Measurements from ENCODE around the gene ATG7.

Gene ATG7

DNA sequence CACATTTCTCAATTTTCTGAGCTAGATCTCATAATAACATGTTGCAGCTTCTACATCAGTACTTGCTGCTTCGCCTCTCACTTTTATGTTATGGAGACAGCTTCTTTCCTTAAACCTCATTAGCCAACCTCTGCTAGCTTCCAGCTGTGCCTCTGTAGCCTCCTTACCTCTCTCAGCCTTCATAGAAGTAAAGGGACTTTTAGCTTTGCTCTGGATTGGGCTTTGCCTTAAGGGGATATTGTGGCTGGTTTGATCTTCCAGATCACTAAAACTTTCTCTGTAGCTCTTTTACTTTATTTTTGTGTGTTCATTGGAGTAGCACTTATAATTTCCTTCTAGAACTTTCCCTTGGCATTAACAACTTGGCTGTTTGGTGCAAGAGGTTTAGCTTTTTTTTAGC is 150.1 kb downstream of the ATG7 start:
- no peak overlapping the region for H3K4me3 ChIP-seq (ENCODE audit: low read depth, low read length)
- DNase-seq (ENCODE audit: low read depth), result no peak
- TF ChIP-seq, protein P1, sequence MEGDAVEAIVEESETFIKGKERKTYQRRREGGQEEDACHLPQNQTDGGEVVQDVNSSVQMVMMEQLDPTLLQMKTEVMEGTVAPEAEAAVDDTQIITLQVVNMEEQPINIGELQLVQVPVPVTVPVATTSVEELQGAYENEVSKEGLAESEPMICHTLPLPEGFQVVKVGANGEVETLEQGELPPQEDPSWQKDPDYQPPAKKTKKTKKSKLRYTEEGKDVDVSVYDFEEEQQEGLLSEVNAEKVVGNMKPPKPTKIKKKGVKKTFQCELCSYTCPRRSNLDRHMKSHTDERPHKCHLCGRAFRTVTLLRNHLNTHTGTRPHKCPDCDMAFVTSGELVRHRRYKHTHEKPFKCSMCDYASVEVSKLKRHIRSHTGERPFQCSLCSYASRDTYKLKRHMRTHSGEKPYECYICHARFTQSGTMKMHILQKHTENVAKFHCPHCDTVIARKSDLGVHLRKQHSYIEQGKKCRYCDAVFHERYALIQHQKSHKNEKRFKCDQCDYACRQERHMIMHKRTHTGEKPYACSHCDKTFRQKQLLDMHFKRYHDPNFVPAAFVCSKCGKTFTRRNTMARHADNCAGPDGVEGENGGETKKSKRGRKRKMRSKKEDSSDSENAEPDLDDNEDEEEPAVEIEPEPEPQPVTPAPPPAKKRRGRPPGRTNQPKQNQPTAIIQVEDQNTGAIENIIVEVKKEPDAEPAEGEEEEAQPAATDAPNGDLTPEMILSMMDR (IDR thresholded peaks at IDR 0.05; ENCODE audit: control insufficient read depth, extremely low read depth, insufficient read depth), result no peak

DNA sequence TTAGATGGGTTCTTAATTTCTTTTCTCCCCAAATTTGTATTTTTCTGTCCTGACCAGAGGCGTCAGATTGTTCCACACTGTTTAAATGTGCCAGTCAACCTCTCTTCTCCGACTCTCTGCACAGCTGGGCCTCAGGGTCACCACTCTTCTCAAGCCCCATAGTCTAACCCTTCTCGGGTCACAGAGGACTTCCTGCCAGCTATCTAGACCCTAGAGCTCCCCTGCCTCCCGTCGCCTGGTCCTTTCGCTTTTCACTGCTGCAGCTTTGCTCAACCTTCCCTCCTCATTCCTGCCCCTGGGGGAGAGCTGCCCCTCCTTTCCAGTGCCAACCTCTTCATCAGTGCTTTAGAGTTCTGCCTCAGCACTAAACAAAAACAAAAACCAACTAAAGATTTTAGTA is 151.7 kb downstream of the ATG7 start:
- no peak overlapping the region for H3K4me3 ChIP-seq (ENCODE audit: low read depth, low read length)
- TF ChIP-seq, protein P1 (IDR thresholded peaks at IDR 0.05; ENCODE audit: control insufficient read depth, extremely low read depth, insufficient read depth), result no peak
- no peak for DNase-seq (ENCODE audit: low read depth)

DNA sequence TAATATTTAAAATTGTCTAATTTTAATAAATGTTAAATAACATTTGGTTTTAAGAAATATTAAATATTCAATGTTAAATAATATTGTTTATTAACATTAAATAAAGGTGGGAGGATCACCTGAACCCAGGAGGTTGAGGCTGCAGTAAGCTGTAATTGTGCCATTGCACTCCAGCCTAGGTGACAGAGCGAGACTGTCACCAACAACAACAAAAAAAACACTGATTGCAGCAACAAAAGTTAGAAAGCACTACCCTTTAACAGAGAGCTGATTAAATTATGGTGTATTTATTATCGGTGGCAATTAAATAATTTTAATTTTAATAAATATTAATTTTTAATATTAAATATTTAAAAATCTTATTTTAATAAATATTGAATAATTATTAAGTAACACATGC is 152.1 kb downstream of the ATG7 start:
- TF ChIP-seq, protein P1 (IDR thresholded peaks at IDR 0.05; ENCODE audit: control insufficient read depth, extremely low read depth, insufficient read depth), result no peak
- no peak overlapping the region for H3K4me3 ChIP-seq (ENCODE audit: low read depth, low read length)
- DNase-seq (ENCODE audit: low read depth), result no peak

GRCh38 chr3:11430207-11430606 is 158.0 kb downstream of the ATG7 start:
- no peak for DNase-seq (ENCODE audit: low read depth)
- no peak overlapping the region for H3K4me3 ChIP-seq (ENCODE audit: low read depth, low read length)
- TF ChIP-seq, protein P1 (IDR thresholded peaks at IDR 0.05; ENCODE audit: control insufficient read depth, extremely low read depth, insufficient read depth), result no peak

DNA sequence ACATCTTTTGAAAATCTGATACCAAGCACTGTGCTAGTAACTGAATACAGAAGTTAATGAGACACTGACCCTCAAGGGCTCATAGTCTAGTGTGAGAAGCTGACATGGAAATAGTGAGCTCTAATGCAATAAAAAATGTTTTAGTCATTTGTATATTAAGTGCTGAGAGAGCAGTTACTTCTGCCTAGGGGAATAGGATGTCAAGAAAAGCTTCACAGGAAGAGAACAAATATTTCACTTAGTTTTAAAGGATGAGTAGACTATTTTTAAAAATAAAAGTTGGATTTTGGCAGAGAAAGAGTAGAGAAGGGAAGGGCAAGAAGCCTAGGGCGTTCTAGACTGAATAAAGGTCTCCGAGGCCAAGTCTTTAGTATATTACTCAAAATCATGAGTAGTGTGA is 158.4 kb downstream of the ATG7 start:
- TF ChIP-seq, protein P1 (IDR thresholded peaks at IDR 0.05; ENCODE audit: control insufficient read depth, extremely low read depth, insufficient read depth), result no peak
- DNase-seq (ENCODE audit: low read depth), result no peak
- no peak overlapping the region for H3K4me3 ChIP-seq (ENCODE audit: low read depth, low read length)

DNA sequence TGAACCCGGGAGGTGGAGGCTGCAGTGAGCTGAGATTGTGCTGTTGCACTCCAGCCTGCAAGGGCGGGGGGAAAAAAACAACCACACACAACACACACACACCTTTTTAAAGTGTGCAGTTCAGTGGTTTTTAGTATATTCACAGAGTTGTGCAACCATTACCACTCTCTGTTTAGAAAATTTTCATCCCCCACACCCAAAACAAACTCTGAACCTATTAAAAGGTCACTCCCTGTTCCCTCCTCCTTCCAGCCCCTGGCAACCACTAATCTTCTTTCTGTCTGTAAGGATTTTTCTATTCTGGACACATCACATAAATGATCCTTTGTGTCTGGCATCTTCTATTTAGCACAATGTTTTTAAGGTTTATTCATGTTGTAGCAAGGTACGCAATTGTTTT is 159.1 kb downstream of the ATG7 start:
- TF ChIP-seq, protein P1 (IDR thresholded peaks at IDR 0.05; ENCODE audit: control insufficient read depth, extremely low read depth, insufficient read depth), result no peak
- no peak overlapping the region for H3K4me3 ChIP-seq (ENCODE audit: low read depth, low read length)
- no peak for DNase-seq (ENCODE audit: low read depth)

- peak; percentile 17 for DNase-seq (ENCODE audit: low read depth)
- TF ChIP-seq, protein P1 (IDR thresholded peaks at IDR 0.05; ENCODE audit: control insufficient read depth, extremely low read depth, insufficient read depth), result no peak
- no peak overlapping the region for H3K4me3 ChIP-seq (ENCODE audit: low read depth, low read length)
These were observed 161.9 kb downstream of the ATG7 start for GRCh38 chr3:11434017-11434526.
